ENCODE results near the gene ANG.
A peak's percentile ranks its signal among the peaks of the same experiment; 100 is the strongest.
"Not testable (repeated sequence)": the region's sequence is repeated elsewhere in the genome, so short reads cannot be mapped to it uniquely, and the experiment has no call there.

ANG gene

DNA sequence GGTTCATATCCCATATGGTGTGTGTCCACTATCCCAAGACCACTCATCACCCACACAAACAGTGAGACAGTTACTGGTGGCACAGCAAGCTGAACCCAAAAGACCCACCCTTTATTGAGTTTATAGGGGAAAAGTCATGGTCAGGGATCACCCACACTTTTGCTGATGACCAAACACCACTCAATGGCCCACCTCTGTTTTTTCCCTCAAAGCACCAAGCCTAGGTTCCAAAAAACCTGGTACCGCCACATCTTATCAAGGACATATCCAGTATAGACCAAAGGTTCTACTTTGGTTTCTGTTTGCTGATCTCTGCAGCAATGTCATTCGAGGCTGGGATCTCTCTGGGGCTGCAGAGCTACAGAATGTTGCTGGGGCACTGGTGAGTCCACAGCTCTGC lies 27.4 kb upstream of the ANG start:
- Histone ChIP-seq H3K4me3 (no peak overlapping the region), H3K27ac (no peak overlapping the region)
- TF ChIP-seq, protein P1, sequence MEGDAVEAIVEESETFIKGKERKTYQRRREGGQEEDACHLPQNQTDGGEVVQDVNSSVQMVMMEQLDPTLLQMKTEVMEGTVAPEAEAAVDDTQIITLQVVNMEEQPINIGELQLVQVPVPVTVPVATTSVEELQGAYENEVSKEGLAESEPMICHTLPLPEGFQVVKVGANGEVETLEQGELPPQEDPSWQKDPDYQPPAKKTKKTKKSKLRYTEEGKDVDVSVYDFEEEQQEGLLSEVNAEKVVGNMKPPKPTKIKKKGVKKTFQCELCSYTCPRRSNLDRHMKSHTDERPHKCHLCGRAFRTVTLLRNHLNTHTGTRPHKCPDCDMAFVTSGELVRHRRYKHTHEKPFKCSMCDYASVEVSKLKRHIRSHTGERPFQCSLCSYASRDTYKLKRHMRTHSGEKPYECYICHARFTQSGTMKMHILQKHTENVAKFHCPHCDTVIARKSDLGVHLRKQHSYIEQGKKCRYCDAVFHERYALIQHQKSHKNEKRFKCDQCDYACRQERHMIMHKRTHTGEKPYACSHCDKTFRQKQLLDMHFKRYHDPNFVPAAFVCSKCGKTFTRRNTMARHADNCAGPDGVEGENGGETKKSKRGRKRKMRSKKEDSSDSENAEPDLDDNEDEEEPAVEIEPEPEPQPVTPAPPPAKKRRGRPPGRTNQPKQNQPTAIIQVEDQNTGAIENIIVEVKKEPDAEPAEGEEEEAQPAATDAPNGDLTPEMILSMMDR (IDR thresholded peaks at IDR 0.05): no peak
- no peak for DNase-seq (ENCODE audit: low spot score)

DNA sequence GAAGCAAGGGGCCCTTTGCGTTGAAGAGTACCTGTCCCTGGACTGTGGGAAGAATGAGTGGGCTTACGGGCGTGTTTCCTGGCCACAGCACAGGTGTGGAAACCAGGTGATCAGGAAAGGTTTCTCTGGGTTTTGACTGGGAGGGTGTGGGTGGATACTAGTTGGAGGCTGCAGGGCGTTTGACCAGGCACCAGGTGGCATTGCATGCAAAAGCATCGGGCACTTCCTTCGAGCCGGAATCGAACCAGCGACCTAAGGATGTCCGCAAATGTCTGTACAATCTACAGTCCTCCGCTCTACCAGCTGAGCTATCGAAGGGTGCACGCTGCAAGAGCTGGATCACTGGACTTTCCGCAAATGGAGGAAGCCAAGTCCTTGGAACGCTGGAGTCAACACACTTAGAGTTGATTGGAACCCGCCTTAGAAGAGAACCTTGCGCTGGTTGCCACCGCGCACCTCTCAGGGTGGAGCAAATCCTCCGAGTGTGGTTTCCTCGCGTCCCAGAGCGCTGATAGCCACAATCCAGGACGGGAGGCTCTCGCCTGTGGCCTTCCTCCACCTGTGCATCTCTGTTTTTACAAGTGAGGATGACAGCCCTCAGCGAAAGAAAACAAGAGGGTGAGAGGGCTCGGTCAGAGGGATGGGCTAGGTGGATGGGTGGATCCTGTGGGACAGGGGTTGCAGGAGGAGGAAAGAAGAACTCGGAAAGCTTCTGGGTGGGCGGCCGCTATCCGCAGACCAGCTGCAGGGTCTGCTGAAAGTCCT lies 25.4 kb upstream of the ANG start:
- peak overlapping the region; percentile 52 for H3K4me3 ChIP-seq
- no peak overlapping the region for H3K27ac ChIP-seq
- peak; percentile 72 for DNase-seq (ENCODE audit: low spot score)
- TF ChIP-seq, protein P1 (IDR thresholded peaks at IDR 0.05): no peak

DNA sequence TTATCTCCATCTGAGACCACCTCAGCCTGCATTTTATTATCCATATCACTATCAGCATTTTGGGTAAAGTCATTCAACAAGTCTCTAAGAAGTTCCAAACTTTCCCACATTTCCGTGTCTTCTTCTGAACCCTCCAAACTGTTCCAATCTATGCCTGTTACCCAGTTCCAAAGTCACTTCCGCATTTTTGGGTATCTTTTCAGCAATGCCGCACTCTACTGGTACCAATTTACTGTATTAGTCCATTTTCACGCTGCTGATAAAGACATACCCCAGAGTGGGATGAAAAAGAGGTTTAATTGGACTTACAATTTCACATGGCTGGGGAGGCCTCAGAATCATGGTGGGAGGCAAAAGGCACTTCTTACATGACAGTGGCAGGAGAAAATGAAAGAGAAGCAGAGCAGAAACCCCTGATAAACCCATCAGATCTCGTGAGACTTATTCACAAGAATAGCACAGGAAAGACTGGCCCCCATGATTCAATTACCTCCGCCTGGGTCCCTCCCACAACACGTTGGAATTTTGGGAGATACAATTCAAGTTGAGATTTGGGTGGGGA lies 22.1 kb upstream of the ANG start:
- not testable (repeated sequence) for H3K4me3 ChIP-seq; DNase-seq (ENCODE audit: low spot score); H3K27ac ChIP-seq

DNA sequence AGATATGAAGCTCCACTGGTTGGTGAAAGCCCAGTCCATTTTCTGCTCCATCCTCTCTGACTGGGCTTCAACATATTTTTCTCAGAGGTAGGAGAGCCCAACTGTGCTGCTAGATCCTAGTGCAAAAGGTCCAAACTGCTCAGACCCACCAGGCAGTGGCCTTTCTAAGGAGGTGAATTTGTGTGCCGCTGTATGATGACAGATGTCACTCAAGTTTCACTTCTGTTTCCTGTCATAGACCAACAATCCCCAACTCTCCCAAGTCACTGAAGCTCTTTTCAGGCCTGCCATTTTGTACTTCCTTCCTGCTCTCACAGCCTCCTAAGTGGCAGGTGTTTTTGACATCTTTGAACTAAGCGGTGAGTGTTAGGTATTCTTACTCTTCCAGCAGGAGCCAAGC lies 20.6 kb upstream of the ANG start:
- H3K4me3 ChIP-seq: no peak overlapping the region
- no peak for DNase-seq (ENCODE audit: low spot score)
- TF ChIP-seq, protein P1 (IDR thresholded peaks at IDR 0.05): no peak
- no peak overlapping the region for H3K27ac ChIP-seq

DNA sequence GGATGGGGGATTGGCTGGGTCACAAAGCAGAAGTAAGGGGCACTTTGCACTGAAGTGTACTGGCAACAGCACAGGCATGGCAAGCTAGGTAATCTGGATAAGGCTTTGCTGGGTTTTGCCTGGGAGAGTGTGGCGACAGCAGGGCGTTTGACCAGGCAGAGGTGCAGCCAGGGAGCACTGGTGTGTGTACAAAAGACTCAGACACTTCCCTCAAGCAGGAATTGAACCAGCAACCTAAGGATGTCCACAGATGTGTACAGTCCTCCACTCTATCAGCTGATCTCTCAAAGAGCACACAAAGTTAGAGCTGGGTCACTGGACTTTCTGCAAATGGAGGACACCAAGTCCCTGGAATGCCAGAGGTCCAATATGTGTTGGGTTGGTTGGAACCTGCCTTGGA lies 19.6 kb upstream of the ANG start:
- Histone ChIP-seq H3K4me3 (no peak overlapping the region), H3K27ac (no peak overlapping the region)
- TF ChIP-seq, protein P1 (IDR thresholded peaks at IDR 0.05): no peak
- DNase-seq (ENCODE audit: low spot score): peak; percentile 45

DNA sequence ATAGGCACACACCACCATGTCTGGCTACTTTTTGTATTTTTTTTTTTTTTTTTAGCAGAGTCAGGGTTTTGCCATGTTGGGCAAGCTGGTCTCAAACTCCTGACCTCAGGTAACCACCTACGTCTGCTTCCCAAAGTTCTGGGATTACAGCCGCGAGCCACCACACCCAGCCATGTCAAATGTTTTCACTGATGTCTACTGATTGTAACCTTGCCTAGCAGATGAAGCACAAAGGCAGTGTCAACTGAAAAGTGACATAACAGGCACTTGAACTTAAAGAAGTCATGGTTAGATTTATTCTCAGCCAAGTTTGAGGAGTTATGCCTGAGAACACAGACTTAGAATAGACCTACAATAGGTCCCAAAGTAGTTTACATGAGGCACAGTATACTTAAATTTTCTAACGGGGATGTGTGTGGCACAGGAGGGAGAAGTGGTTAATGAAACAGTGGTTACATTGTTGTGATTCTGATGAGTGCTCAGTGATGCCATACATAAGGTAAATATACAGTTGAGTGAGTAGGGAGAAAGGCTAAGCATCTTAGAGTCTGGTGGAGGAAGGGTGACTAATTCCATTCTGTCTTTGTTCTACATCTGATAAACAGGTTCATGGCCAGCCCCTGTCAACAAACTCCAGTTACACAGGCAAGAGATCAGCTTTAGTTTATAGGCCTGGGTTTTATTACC lies 16.8 kb upstream of the ANG start:
- Histone ChIP-seq H3K27ac (no peak overlapping the region), H3K4me3 (no peak overlapping the region)
- peak; percentile 3 for DNase-seq (ENCODE audit: low spot score)
- TF ChIP-seq, protein P1 (IDR thresholded peaks at IDR 0.05): no peak

DNA sequence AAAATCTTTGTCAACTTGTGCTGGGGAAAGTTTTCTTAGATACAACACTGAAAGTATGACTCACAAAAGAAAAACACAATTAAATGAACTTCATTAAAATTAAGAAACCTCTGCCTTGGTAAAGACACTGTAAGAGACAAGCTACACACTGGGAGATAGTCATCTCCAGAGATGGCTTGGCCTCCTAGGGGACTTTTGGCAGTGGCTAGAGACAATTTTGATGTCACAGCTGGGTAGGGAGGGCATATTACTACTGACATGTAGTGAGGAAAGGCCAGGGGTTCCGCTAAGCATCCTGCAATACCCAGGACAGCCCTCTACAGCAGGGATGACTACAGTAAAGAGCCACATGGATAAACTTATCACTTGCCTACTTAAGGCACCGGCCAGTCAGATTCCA lies 12.9 kb upstream of the ANG start:
- DNase-seq (ENCODE audit: low spot score): peak; percentile 17
- no peak overlapping the region for H3K4me3 ChIP-seq
- TF ChIP-seq, protein P1 (IDR thresholded peaks at IDR 0.05): no peak
- no peak overlapping the region for H3K27ac ChIP-seq

Data from coronary artery (tissue), 2 donors.